Activated T-cell treated with anti-CD3 and anti-CD28 coated beads for 48 hours (primary cell): ENCODE results near the gene APC.
"Not testable (repeated sequence)": the region's sequence is repeated elsewhere in the genome, so short reads cannot be mapped to it uniquely, and the experiment has no call there.

Experiments used
- DNase-seq: peaks from one replicate; pipeline ENCODE4 v3.0.0-alpha.2; 2020; ENCODE audit warnings: low read depth

The APC gene

GRCh38 chr5:112716895-112717294 lies 20.8 kb upstream of the APC start:
- not testable (repeated sequence) for DNase-seq

DNA sequence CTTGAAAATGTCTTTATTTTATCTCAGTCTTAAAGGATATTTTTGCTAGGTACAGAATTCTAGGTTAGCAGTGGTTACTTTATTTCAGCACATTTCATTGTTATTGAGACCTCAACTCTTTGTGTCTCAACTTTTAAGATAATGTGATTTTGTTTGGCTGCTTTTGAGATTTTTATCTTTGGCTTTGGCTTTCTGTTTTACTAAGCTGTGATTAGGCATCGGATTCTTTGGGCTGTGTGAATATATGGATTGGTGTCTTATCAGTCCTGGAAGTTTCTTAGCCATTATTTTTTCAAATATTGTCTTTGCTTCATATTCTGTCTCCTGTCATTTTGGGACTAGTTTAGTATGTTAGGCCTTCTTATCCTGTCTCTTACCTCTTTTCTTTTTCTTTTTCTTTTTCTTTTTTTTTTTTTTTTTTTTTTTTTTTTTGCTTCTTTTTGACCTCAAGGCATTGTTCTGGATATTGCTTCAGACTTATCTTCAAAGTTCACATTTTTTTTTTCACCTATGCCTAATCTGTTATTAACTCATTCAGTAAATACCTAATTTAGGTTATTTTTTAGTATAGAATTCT lies 20.1 kb upstream of the APC start:
- no peak for DNase-seq

GRCh38 chr5:112718344-112718743 lies 19.3 kb upstream of the APC start:
- no peak for DNase-seq

DNA sequence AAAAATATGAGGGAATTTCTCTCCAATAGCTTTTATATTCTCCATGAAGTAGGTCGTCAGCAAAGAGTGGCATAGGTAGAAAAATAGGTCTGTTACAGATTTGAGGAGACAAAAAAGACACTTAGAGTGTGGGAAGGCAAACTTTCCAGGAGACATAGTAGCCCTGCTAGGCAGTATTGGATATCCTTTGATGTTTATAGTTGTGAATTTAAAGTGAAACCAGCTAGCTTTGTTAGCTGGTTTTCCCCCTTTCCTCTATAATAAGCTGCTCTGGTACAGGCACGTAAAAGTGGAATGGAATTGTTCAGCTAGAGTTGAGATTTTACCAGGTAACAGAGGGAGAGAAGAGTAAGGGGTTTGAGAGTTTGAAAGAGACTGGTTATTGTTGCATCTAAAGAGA lies 17.1 kb upstream of the APC start:
- no peak for DNase-seq

- DNase-seq: no peak
These were observed 12.8 kb upstream of the APC start for GRCh38 chr5:112724901-112725300.

DNA sequence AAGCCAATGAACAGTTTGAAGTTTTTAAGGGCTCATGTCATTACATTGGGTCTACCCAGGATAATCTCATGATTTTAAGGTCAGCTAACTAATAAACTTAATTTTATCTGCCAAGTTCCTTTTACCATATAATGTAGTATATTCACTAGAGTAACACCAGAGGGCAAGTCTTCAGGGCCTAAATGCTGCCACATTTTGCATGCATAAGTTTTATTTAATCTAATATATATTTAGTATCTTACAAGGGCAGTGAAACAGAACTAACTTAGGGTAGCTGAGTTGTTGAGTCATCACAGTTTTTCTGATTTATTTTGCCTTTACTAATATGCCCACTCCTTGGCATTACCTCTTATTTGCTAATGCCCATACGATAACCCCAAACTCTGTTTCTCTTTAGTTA lies 8.1 kb upstream of the APC start:
- DNase-seq: no peak

DNA sequence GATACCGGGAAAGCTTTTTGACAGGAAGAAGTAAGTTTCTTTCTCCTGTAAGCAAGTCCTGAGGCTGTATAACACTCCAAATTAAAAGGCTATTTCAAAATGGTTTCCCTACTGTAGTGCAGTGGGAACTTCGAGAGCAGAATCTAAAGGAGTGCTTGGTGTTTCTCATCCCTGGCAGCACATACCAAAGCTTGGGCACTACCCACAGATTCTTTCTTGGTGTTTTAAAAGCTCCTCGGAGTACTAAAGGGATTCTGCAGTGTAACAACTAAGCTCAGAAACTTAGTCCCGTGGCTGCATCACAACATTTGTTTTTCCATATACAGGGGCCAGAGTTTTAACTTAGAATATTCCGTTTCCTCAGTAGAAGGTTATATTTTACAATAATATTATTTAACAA lies 5.6 kb upstream of the APC start:
- no peak for DNase-seq

GRCh38 chr5:112733586-112733985 lies 4.1 kb upstream of the APC start:
- no peak for DNase-seq

DNA sequence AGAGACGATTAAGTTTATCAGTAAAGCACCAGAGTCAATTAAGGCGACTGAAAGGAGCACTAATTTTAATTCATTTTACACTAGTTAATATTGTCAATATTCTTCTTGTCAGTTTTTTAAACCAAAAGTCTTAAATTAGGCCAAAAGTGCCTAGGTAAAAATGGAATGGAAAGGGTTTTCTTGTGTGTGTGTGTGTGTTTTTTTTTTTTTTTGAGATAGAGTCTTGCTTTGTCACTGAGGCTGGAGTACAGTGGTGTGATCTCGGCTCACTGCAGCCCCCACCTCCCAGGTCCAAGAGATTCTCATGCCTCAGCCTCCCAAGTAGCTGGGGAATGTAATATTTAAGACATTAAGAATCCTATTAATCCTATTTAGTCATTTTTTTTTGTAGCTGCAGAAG lies 3.1 kb upstream of the APC start:
- no peak for DNase-seq

DNA sequence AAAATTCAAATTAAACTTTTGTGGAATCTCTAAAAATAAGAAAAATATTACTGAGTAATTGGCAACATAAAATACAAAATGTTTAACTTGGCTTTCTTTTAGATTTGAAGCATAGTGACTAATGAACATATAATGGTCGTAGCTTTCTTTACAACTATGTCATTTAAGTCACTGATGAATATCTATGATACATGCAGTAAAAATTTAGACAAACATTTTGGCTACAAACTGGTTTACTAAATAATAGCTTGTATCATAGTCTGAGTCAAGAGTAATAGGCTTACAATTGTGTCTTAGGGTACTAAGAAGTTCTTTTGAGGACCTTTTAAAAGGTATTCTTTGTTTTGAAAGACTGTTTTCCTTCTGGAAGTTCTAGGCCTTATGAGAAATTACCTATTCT lies 2.0 kb upstream of the APC start:
- DNase-seq: no peak

- DNase-seq: no peak
These were observed 619 bp upstream of the APC start for GRCh38 chr5:112737070-112737462.

DNA sequence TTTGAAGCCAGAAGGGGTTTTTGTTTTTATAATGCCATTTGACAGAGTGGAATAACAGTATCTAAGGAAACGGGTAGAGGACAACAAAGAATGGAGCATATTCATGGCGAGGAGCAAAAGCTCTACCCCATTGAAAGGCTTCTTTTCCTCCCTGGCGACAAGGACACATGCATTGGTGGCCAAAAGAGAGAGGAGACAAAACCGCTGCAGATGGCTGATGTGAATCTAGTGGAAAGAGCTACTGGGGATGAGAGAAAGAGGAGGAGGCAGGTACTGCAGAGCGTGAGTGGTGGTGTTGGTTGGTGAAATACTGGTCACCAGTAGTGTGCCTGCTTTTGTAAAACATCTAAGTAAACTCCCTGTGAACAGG lies 491 bp downstream of the APC start:
- DNase-seq: no peak

GRCh38 chr5:112742424-112742823 lies 4.7 kb downstream of the APC start:
- DNase-seq: no peak

DNA sequence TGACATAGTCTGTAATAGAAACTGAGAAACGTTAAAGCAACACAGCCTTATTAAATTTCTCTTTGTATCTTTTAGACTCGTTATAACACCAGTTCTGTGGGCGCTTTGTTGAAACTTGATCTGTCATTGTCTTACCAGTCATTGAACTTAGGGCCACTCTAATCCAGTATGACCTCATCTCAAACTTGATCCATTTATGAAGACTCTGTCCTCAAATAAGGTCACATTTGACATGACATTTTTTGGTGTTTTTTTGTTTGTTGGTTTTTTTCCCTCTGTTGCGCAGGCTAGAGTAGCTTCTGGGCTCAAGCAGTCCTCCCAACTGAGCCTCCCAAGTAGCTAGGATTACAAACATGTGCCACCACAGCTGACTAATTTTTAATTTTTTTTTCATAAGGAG lies 5.9 kb downstream of the APC start:
- DNase-seq: no peak

- no peak for DNase-seq
These were observed 14.7 kb downstream of the APC start for GRCh38 chr5:112752335-112752734.

DNA sequence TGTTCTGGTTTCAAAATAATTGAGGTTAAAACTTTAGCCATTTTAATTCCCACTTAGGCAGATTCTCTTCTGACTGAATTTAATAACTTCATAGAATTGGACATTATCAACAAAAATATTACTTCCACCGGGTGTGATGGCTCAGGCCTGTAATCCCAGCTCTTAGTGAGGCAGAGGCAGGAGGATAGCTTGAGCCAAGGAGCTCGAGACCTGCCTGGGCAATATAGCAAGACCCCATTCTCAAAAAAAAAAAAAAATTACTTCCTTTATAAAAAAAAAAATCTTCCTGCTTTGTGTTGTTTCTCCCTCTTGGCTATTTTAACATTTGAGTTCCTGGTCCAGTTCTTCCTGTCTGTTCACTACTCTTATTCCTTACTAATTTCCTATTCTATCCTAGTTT lies 18.0 kb downstream of the APC start:
- no peak for DNase-seq

- DNase-seq: no peak
These were observed 20.0 kb downstream of the APC start for GRCh38 chr5:112757468-112758208.

DNA sequence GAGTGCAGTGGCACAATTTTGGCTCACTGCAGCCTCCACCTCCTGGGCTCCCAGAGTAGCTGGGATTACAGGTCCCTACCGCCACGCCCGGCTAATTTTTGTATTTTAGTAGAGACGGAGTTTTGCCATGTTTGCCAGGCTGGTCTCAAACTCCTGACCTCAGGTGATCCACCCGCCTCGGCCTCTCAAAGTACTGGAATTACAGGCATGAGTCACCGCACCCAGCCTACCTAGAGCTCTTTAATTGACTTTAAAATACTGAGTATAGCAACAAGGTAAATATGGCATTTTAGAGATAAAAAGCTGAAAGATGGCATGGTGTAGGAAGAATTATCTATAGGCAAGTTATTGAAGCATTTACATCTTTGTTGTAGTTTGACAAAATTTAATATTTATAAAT lies 21.0 kb downstream of the APC start:
- no peak for DNase-seq

DNA sequence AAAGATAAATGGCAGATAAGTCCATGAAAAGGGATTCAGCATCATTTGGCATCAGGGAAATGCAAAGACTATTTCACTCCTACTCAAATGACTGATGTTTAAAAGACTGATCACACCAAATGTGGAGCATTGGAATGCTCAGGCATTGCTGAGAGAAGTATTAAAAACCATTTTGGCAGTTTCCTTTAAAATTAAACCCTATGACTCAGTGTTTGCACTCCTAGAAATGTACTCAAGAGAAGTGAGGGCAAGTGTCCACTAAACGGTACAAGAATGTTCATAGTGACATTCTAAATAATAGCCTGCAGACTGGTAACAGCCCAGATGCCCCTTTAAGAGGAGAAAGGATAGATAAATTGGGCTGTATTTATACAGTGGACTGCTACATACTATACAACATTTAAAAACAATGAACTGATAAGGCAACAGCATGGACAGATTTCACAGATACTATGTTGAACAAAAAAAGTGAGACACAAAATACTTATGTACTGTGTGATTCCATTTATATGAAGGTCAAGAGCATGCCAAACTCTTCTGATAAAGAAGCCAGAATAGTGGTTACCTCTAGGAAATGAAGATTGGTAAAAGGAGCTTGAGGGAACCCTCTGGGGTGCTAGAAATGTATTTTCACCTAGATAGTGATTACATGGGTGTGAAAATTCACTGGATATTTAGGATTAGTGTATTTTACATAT lies 24.6 kb downstream of the APC start:
- DNase-seq: no peak

DNA sequence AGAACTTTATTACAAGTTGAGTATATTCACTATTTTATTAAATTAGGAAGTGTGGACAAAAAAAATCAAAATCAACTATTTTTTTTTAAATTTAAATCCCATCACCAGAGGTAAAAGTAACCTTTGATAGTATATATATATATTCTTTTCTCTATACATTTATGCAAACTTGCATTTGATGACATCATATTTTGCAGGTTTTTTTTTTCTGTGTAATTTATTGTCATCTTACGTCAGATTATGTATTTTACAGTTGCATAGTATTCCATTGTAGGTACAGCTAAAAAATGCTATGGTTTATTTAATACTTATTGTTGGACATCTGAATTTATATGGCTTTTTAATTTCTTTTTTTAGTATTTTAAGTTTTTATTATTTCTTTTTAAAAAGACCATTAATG lies 25.5 kb downstream of the APC start:
- DNase-seq: no peak

GRCh38 chr5:112772124-112772523 lies 34.4 kb downstream of the APC start:
- no peak for DNase-seq

GRCh38 chr5:112776301-112776856 lies 38.7 kb downstream of the APC start:
- DNase-seq: no peak

- no peak for DNase-seq
These were observed 41.8 kb downstream of the APC start for GRCh38 chr5:112779531-112779930.
